NCI-H2196 (cell line): ENCODE data around the gene PRMT2.
"Not testable (repeated sequence)": the region's sequence is repeated elsewhere in the genome, so short reads cannot be mapped to it uniquely, and the experiment has no call there.

Experiments
- DNase-seq: peaks from one replicate; lab custom pipeline; 2025; ENCODE audit not compliant: unreplicated experiment; lab: John Stamatoyannopoulos, UW

Gene PRMT2

GRCh38 chr21:46667741-46668380, 32.4 kb downstream of the PRMT2 start:
- peak; percentile 37 for DNase-seq

- no peak for DNase-seq
Measured at GRCh38 chr21:46668381-46668780, 32.9 kb downstream of the PRMT2 start.

GRCh38 chr21:46668904-46669303, 33.4 kb downstream of the PRMT2 start:
- not testable (repeated sequence) for DNase-seq

- DNase-seq, result no peak
Measured at GRCh38 chr21:46674430-46675007, 39.0 kb downstream of the PRMT2 start.

- no peak for DNase-seq
Measured at GRCh38 chr21:46675595-46676280, 40.3 kb downstream of the PRMT2 start.

GRCh38 chr21:46676542-46676941, 41.1 kb downstream of the PRMT2 start:
- DNase-seq, result not testable (repeated sequence)

- not testable (repeated sequence) for DNase-seq
Measured at GRCh38 chr21:46681593-46681992, 46.1 kb downstream of the PRMT2 start.

GRCh38 chr21:46698652-46699051, 63.2 kb downstream of the PRMT2 start:
- not testable (repeated sequence) for DNase-seq

- DNase-seq, result not testable (repeated sequence)
Measured at GRCh38 chr21:46699104-46699503, 63.6 kb downstream of the PRMT2 start.
